Colonic mucosa (tissue), 4 donors: ENCODE measurements around the gene ANK2. TPM values are rescaled to one million over a fixed set of nuclear protein-coding genes. Genes with fewer than 3 reads are reported as not detected.

Experiments
- DNase-seq: peaks from one replicate; pipeline ENCODE4 v3.0.0-alpha.2; 2020
- H3K27ac ChIP-seq: fragments of 200-600 bp; one replicate; pipeline ENCODE4 v1.8.0; 2021
- H3K27me3 ChIP-seq: fragments of 200-600 bp; one replicate; pipeline ENCODE4 v1.8.0; 2021
- H3K36me3 ChIP-seq: fragments of 200-600 bp; one replicate; pipeline ENCODE4 v1.8.0; 2021
- H3K4me1 ChIP-seq: fragments of 200-600 bp; one replicate; pipeline ENCODE4 v1.8.0; 2021; ENCODE audit warnings: mild to moderate bottlenecking
- H3K4me3 ChIP-seq: fragments of 200-600 bp; one replicate; pipeline ENCODE4 v1.8.0; 2021
- H3K9ac ChIP-seq, 2 donors: one replicate each; pipeline ENCODE4 v1.7.0; 2013; ENCODE audit warnings: control low read depth in 2 of 2, low read depth in 2 of 2, low read length in 2 of 2
- H3K9me3 ChIP-seq: fragments of 200-600 bp; one replicate; pipeline ENCODE4 v1.8.0; 2021
- CTCF ChIP-seq: fragments of 200-600 bp; IDR thresholded peaks from one replicate; pipeline ENCODE4 v1.8.0; 2022; ENCODE audit warnings: antibody characterized with exemption, mild to moderate bottlenecking
- intact Hi-C: fragments of 100-400 bp; cut with DNase I; formaldehyde crosslinking; loops from one replicate; pipeline ENCODE4 v1.14.1; 2022
- total RNA-seq, 2 donors: library from RNA; stranded (reverse); fragmentation: NEBNext Ultra II Directional in 1 of 2; extraction: Animal tissue kit (Norgen Biotek cat#: 25700) in 1 of 2; gene quantifications; one replicate each; pipeline ENCODE4 v1.2.1, GENCODE V29; 2021
- donor health status: healthy.
- donor health status: DM: no; HTN: no; CAD: no.
- donor health status: DM: no; HTN: no; CAD: no.

ANK2 gene
- total RNA-seq, 2 donors from 2014 or later: 4.6 to 20.7 TPM

DNA sequence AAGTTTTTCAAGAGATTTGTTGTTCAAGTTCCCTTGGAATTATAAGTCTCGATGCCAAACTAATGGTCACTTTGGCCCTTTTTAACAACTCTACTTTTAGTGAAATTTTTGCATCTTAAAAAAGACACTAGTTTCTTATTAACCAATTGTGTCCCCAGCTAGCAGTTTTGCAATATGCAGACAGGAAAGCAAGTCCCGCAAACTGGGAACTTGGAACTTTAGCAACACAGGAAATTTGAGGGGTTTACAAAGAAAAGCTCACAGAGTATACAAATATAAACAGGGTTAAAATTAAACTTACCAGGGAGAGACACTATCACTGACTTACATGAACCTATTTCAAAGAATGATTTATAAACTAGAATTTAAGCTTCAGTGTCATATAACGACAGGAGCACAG is 137.9 kb downstream of the ANK2 start:
- Histone ChIP-seq H3K4me1 (no peaks in the 10 kb centered on the region), H3K27me3 (no peaks in the 10 kb centered on the region), H3K27ac (no peak overlapping the region), H3K36me3 (no peaks in the 10 kb centered on the region), H3K9ac (no peak overlapping the region), H3K4me3 (no peak overlapping the region), H3K9me3 (no peaks in the 10 kb centered on the region)
- intact Hi-C loops: no loop called here
- TF ChIP-seq CTCF: no peak
- DNase-seq: no peak

GRCh38 chr4:113189546-113189945 is 140.1 kb downstream of the ANK2 start:
- no peaks in the 10 kb centered on the region for H3K9me3 ChIP-seq
- intact Hi-C loops: no loop called here
- H3K4me1 ChIP-seq: no peaks in the 10 kb centered on the region
- H3K4me3 ChIP-seq: no peak overlapping the region
- no peak for DNase-seq
- no peaks in the 10 kb centered on the region for H3K27me3 ChIP-seq
- H3K36me3 ChIP-seq: no peaks in the 10 kb centered on the region
- TF ChIP-seq CTCF: no peak
- no peak overlapping the region for H3K27ac ChIP-seq
- no peak overlapping the region for H3K9ac ChIP-seq

DNA sequence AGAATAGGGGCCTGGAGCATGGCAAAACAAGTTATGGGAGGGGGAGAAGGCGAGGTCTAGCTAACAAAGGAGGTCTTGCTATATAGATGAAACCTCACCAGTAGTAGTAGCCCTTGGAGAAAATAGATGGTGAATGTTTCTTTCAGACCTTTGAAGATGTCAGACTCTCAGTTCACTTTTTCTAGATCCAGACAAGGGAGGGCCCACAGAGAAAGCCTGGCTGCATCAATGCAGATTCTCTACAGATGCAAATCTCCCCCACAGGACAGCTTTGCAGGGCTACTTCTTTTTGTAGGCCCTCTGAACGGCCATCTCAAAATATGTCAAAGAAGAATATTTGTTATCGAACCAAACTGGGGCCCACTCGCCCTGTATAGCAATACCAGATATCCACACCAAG is 159.7 kb downstream of the ANK2 start:
- no peak for TF ChIP-seq CTCF
- no peaks in the 10 kb centered on the region for H3K36me3 ChIP-seq
- H3K27me3 ChIP-seq: no peaks in the 10 kb centered on the region
- no peaks in the 10 kb centered on the region for H3K9me3 ChIP-seq
- no peak overlapping the region for H3K4me3 ChIP-seq
- no peaks in the 10 kb centered on the region for H3K4me1 ChIP-seq
- intact Hi-C loops: no loop called here
- no peak overlapping the region for H3K27ac ChIP-seq
- no peak overlapping the region for H3K9ac ChIP-seq
- no peak for DNase-seq

DNA sequence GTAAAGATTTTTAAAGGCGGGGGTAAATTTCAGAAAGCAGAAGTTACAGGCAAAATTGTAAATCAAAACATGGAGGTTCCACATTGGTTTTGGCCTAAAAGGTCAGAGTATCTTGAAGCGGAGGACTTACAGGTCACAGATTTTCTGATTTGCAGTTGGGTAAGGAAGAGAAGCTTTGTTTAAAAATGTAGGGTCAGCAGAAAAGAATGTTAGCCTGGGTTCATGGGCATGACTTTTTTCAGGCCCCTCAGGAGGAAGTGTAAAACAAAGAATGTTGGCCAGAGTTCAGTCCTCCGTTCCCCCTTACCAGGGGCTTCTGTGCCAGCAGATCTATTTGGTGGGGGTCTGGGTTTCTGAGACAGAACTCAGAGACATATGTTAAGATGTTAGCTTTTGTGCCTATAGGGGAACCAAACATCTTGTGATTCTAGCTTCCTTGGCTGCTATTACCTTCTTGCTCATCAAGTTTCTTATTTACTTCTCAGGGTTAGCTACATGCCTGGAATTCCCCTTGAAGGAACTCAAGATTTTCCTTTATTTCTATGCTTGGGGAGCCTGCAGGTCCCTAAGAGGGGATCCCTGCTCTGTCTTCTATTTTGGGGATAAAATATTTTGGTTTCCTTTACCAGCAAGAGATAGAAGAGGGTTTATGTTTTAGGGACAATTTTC is 160.3 kb downstream of the ANK2 start:
- H3K27ac ChIP-seq: no peak overlapping the region
- no peak for TF ChIP-seq CTCF
- intact Hi-C loops: no loop called here

DNA sequence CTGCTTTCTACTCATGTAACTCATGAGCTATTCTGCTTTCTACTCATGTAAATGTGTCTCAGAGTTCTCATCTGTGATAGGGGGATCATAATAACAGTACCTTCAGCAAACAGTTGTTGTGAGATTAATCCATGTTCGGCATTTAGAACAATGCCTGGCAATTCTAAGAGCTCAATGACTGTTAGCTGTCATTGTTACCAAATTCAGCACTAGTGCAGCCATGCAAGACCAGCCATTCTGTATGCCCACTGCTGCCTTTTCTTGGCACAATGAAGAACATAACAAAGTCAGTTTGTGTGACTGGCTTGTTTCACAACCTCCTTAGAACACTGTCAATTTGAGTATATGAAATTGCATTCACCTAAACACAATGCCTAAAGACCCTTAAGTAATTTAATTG is 163.2 kb downstream of the ANK2 start:
- Histone ChIP-seq H3K27me3 (no peaks in the 10 kb centered on the region), H3K27ac (no peak overlapping the region), H3K9ac (no peak overlapping the region), H3K4me1 (no peaks in the 10 kb centered on the region), H3K36me3 (no peaks in the 10 kb centered on the region), H3K4me3 (no peak overlapping the region), H3K9me3 (no peaks in the 10 kb centered on the region)
- TF ChIP-seq CTCF: no peak
- intact Hi-C loops: no loop called here
- DNase-seq: no peak

More for the DNA sequence above, 160.3 kb downstream of the ANK2 start:
- Histone ChIP-seq H3K27me3 (no peaks in the 10 kb centered on the region), H3K9me3 (no peaks in the 10 kb centered on the region), H3K36me3 (no peaks in the 10 kb centered on the region), H3K4me3 (no peak overlapping the region), H3K9ac (no peak overlapping the region), H3K4me1 (no peaks in the 10 kb centered on the region)
- DNase-seq: no peak
